ENCODE results near the gene GAS7. TPM values are rescaled to one million over a fixed set of nuclear protein-coding genes. Genes with fewer than 3 reads are reported as not detected.

Gene GAS7
- total and polyA plus RNA-seq, 10 of the 15 experiments (the other 5 are each of a cell fraction or from before 2014, with no cell fraction given): 2.3 to 53.4 (median 24.0) TPM

DNA sequence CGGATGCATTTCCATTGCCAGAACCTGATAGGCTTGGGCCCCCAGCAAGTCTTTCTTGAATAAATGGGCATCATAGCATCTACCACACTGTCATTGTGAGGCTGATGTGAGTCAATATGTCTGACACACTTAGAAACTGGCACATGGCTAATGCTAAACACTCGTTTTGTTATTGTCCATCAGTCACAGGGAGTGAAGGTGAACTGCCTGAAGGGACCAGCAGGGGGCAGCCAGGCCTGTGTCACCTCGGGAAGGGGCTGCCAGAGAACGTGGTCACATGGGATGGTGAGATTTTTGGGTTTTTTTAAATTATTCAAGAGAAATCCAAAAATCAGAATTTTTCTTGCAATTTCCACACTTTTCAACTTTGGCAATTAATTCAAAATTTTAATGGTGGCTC lies 292.5 kb downstream of the GAS7 start:
- no TSS peak for BruUV-seq (replicated peaks)
- no peak for DNase-seq (ENCODE audit: low read depth, low spot score)
- TF ChIP-seq, protein P1, sequence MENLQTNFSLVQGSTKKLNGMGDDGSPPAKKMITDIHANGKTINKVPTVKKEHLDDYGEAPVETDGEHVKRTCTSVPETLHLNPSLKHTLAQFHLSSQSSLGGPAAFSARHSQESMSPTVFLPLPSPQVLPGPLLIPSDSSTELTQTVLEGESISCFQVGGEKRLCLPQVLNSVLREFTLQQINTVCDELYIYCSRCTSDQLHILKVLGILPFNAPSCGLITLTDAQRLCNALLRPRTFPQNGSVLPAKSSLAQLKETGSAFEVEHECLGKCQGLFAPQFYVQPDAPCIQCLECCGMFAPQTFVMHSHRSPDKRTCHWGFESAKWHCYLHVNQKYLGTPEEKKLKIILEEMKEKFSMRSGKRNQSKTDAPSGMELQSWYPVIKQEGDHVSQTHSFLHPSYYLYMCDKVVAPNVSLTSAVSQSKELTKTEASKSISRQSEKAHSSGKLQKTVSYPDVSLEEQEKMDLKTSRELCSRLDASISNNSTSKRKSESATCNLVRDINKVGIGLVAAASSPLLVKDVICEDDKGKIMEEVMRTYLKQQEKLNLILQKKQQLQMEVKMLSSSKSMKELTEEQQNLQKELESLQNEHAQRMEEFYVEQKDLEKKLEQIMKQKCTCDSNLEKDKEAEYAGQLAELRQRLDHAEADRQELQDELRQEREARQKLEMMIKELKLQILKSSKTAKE (IDR thresholded peaks at IDR 0.05; ENCODE audit: low read depth, poor library complexity, severe bottlenecking): no peak
- peak; percentile 27; the same call in 1 of the 2 replicates for TF ChIP-seq RAD21 (IDR thresholded peaks at IDR 0.05; ENCODE audit: insufficient read depth, low read depth, low read length)
- TF ChIP-seq, protein P2, sequence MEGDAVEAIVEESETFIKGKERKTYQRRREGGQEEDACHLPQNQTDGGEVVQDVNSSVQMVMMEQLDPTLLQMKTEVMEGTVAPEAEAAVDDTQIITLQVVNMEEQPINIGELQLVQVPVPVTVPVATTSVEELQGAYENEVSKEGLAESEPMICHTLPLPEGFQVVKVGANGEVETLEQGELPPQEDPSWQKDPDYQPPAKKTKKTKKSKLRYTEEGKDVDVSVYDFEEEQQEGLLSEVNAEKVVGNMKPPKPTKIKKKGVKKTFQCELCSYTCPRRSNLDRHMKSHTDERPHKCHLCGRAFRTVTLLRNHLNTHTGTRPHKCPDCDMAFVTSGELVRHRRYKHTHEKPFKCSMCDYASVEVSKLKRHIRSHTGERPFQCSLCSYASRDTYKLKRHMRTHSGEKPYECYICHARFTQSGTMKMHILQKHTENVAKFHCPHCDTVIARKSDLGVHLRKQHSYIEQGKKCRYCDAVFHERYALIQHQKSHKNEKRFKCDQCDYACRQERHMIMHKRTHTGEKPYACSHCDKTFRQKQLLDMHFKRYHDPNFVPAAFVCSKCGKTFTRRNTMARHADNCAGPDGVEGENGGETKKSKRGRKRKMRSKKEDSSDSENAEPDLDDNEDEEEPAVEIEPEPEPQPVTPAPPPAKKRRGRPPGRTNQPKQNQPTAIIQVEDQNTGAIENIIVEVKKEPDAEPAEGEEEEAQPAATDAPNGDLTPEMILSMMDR (IDR thresholded peaks at IDR 0.05 in 2 of 3, conservative IDR thresholded peaks at IDR 0.05 in 1 of 3; ENCODE audit: control insufficient read depth in 2 of 3, extremely low read depth in 1 of 3, insufficient read depth in 1 of 3, low read depth in 3 of 3, low read length in 3 of 3): peak; percentile 45 to 76 (median 66)
- Histone ChIP-seq H3K36me3 (ENCODE audit: control insufficient read depth in 2 of 2, insufficient read depth in 2 of 2, low read length in 1 of 2) (no peaks in the 10 kb centered on the region), H3K27ac (ENCODE audit: control insufficient read depth, insufficient read depth) (no peak overlapping the region), H3K4me3 (no peak overlapping the region), H4K20me1 (ENCODE audit: control insufficient read depth, insufficient read depth) (no peaks in the 10 kb centered on the region), H3K4me1 (ENCODE audit: control insufficient read depth, insufficient read depth, low read length) (no peaks in the 10 kb centered on the region), H2AFZ (ENCODE audit: control insufficient read depth, low read depth, low read length) (no peak overlapping the region), H3K9me3 (replicated peaks; ENCODE audit: control insufficient read depth, insufficient read depth, low read length) (no peaks in the 10 kb centered on the region), H3K79me2 (ENCODE audit: control insufficient read depth, insufficient read depth, low read length) (no peaks in the 10 kb centered on the region), H3K4me2 (ENCODE audit: control insufficient read depth, insufficient read depth) (no peak overlapping the region), H3K9ac (ENCODE audit: control insufficient read depth, insufficient read depth, low read length) (no peak overlapping the region), H3K27me3 (replicated peaks in 1 of 2; ENCODE audit: control insufficient read depth in 2 of 2, insufficient read depth in 2 of 2, low read length in 1 of 2) (no peaks in the 10 kb centered on the region)
- POLR2A ChIA-PET: no interaction called here
- peak; percentile 61 for FAIRE-seq
- CTCF ChIA-PET: no interaction called here
- SMC1A ChIA-PET (ENCODE audit: uncharacterized antibody, unreplicated experiment): no interaction called here
- in situ Hi-C loops (cut with MboI) (no loop called here), intact Hi-C loops (cut with micrococcal nuclease; ENCODE audit: unreplicated experiment) (no loop called here)
- RAD21 ChIA-PET (ENCODE audit: unreplicated experiment): no interaction called here
- ATAC-seq: peak; percentile 76
- 27% methylated on average over 4 of the region's 4 CpGs for WGBS (ENCODE audit: insufficient coverage, insufficient replicate concordance, low lambda C conversion rate, missing lambda C conversion rate)
